ENCODE measurements around the gene PDZD11. TPM values are rescaled to one million over a fixed set of nuclear protein-coding genes. Genes with fewer than 3 reads are reported as not detected.
"Not testable (repeated sequence)": the region's sequence is repeated elsewhere in the genome, so short reads cannot be mapped to it uniquely, and the experiment has no call there.

The PDZD11 gene
- total RNA-seq, 4 donors from 2014 or later: 15.6 to 37.8 (median 30.6) TPM

DNA sequence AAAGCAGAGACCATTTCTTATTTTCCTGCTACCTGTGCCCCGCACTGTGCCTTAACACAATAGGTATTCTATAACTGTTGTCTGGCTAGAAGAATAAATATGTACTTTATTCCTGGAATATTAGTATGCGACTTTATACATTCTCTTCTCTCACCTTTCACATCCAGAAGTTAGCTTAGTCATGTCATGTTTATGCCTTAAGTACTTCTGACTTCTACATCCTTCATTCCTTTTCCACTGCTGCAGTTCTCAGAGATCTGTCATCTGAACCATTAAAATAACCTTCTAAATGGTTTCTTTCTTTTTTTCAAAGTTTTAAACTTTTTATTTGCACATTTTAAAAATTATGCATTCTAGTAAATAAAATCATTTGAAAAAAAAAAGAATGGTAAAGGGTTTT, 34.6 kb upstream of the PDZD11 start:
- Histone ChIP-seq H3K4me1 (no peaks in the 10 kb centered on the region), H3K4me3 (no peak overlapping the region), H3K36me3 (no peaks in the 10 kb centered on the region), H3K27me3 (no peaks in the 10 kb centered on the region), H3K9me3 (no peaks in the 10 kb centered on the region), H3K27ac (no peak overlapping the region)
- WGBS: 85% methylated on average over 2 of the region's 2 CpGs
- no peak for DNase-seq (ENCODE audit: low spot score in 2 of 2)
- TF ChIP-seq POLR2AphosphoS5 (IDR thresholded peaks at IDR 0.05) (no peak), EP300 (IDR thresholded peaks at IDR 0.05) (no peak), POLR2A (IDR thresholded peaks at IDR 0.05) (no peak)
- TF ChIP-seq, protein P1, sequence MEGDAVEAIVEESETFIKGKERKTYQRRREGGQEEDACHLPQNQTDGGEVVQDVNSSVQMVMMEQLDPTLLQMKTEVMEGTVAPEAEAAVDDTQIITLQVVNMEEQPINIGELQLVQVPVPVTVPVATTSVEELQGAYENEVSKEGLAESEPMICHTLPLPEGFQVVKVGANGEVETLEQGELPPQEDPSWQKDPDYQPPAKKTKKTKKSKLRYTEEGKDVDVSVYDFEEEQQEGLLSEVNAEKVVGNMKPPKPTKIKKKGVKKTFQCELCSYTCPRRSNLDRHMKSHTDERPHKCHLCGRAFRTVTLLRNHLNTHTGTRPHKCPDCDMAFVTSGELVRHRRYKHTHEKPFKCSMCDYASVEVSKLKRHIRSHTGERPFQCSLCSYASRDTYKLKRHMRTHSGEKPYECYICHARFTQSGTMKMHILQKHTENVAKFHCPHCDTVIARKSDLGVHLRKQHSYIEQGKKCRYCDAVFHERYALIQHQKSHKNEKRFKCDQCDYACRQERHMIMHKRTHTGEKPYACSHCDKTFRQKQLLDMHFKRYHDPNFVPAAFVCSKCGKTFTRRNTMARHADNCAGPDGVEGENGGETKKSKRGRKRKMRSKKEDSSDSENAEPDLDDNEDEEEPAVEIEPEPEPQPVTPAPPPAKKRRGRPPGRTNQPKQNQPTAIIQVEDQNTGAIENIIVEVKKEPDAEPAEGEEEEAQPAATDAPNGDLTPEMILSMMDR (IDR thresholded peaks at IDR 0.05): no peak

DNA sequence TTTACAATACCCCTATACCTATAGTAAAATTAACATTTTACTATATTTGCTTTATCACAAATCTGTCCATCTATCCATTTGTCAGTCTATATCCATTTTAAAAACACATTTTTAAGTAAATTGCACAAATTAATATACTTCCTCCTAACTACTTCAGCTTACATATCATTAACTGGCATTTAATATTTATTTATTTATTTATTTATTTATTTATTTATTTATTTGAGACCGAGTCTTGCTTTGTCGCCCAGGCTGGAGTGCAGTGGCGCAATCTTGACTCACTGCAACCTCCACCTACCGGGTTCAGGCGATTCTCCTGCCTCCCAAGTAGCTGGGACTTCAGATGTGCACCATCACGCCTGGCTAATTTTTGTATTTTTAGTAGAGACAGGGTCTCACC, 33.9 kb upstream of the PDZD11 start:
- 88% methylated on average over 6 of the region's 6 CpGs for WGBS
- H3K4me3 ChIP-seq; DNase-seq (ENCODE audit: low spot score in 2 of 2); H3K9me3 ChIP-seq; H3K27me3 ChIP-seq; H3K36me3 ChIP-seq; H3K4me1 ChIP-seq; H3K27ac ChIP-seq: not testable (repeated sequence)

DNA sequence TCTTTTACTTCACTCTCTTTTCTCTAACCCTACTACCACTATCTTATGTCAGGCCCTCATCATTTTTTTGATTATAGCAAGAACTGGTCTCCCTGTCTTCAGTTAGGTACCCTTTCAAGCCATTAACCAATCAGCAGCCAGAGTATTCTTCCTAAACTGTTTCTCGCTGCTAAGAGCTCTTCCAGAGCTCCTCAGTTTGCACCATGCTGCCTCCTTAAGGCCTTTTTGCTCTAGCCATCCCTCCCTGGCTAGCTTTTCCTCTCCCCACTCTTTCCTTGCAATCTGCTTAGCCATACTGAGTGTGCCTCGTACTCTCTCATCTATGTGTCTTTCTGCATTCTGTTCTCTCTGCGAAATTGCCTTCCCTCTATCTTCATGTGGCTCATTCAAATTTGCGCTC, 33.1 kb upstream of the PDZD11 start:
- WGBS: 81% methylated on average over 4 of the region's 4 CpGs
- no peaks in the 10 kb centered on the region for H3K36me3 ChIP-seq
- no peak overlapping the region for H3K27ac ChIP-seq
- no peak for DNase-seq (ENCODE audit: low spot score in 2 of 2)
- H3K27me3 ChIP-seq: no peaks in the 10 kb centered on the region
- no peaks in the 10 kb centered on the region for H3K4me1 ChIP-seq
- no peak for TF ChIP-seq POLR2A (IDR thresholded peaks at IDR 0.05)
- no peak for TF ChIP-seq EP300 (IDR thresholded peaks at IDR 0.05)
- no peak overlapping the region for H3K4me3 ChIP-seq
- H3K9me3 ChIP-seq: no peaks in the 10 kb centered on the region

DNA sequence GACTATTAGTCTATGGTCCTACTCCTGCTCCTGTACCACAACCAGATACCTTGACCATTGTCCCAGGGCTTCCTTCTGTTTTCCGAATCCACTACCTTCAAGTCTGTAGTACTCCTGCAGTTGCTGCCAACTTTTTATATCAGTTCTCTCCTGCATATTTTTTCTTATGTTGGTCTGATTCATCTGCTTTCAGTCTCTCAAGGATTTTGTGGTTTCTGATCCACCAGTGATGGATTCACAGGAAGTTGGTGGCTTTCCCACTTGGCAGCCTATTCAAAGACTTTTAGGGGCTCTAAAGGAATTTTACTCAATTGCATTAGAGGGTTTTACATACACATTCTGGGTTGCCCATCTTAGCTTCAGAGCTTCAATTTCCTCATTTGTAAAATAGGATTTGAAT, 23.8 kb upstream of the PDZD11 start:
- no peak for TF ChIP-seq POLR2AphosphoS5 (IDR thresholded peaks at IDR 0.05)
- WGBS: 81% methylated on average over 1 of the region's 1 CpG
- Histone ChIP-seq H3K4me3 (no peak overlapping the region), H3K27me3 (no peaks in the 10 kb centered on the region), H3K9me3 (no peaks in the 10 kb centered on the region), H3K36me3 (no peaks in the 10 kb centered on the region), H3K27ac (no peak overlapping the region), H3K4me1 (no peaks in the 10 kb centered on the region)
- DNase-seq (ENCODE audit: low spot score in 2 of 2): no peak

DNA sequence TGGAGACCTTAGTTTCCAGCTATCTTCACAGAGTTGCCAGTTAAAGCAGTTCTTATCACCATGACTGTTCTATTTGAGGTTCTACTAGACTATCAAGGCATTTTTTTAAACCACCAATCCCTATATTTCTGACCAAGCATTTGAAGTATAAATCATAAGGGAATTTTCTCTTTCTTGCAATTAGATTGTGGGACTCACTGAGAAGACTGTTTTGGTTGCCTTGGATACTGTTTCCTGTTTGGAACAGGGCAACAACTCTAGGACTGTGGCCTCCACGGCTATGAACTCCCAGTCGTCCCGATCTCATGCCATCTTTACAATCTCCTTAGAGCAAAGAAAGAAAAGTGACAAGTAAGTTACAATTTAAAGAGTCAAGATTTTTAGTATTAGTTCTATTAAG, 12.0 kb upstream of the PDZD11 start:
- 59% methylated on average over 3 of the region's 3 CpGs for WGBS
- Histone ChIP-seq H3K4me1 (no peaks in the 10 kb centered on the region), H3K4me3 (no peak overlapping the region), H3K9me3 (no peaks in the 10 kb centered on the region), H3K27ac (no peak overlapping the region), H3K36me3 (no peaks in the 10 kb centered on the region), H3K27me3 (no peaks in the 10 kb centered on the region)
- TF ChIP-seq, protein P1 (IDR thresholded peaks at IDR 0.05): no peak
- TF ChIP-seq POLR2AphosphoS5 (IDR thresholded peaks at IDR 0.05): no peak
- TF ChIP-seq POLR2A (IDR thresholded peaks at IDR 0.05): no peak
- no peak for DNase-seq (ENCODE audit: low spot score in 2 of 2)

DNA sequence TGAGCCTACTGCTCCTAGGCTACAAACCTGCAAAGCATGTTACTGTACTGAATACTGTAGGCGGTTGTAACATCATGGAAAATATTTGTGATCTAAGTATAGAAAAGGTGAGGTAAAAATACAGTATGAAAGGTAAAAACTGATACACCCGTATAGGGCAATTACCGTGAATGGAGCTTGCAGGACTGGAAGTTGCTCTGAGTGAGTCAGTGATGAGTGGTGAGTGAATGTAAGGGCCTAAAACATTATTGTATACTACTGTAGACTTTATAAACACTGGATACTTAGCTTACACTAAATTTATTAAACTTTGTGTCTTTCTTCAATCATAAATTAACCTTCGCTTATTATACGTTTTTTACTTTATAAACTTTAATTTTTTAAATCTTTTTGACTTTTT, 3.9 kb upstream of the PDZD11 start:
- TF ChIP-seq POLR2AphosphoS5 (IDR thresholded peaks at IDR 0.05): no peak
- no peak for TF ChIP-seq POLR2A (IDR thresholded peaks at IDR 0.05)
- TF ChIP-seq, protein P1 (IDR thresholded peaks at IDR 0.05): no peak
- TF ChIP-seq EP300 (IDR thresholded peaks at IDR 0.05): no peak
- no peak for DNase-seq (ENCODE audit: low spot score in 2 of 2)
- no peak overlapping the region for H3K4me3 ChIP-seq
- H3K4me1 ChIP-seq: peaks cover 15% of the 10 kb centered on the region
- no peaks in the 10 kb centered on the region for H3K36me3 ChIP-seq
- H3K27me3 ChIP-seq: no peaks in the 10 kb centered on the region
- no peaks in the 10 kb centered on the region for H3K9me3 ChIP-seq
- no peak overlapping the region for H3K27ac ChIP-seq
- WGBS: 83% methylated on average over 5 of the region's 5 CpGs

DNA sequence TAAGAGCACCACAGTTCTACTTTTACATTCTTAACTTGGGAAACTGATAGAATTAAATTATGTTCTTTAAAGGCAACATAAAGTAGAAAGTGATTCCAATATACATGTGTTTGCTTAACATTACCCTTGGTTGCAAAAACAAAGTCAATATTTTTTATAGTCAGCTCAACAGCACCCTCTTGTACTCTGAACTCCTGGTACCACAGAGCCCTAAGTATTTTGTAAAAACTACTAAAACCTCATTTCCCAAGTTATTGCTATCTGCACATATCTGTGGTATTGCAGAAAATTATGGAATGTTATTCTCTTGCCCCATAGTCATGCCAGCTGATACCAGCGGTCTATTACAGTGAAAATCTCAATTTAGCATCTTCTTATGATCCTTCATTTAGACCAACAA, 3.1 kb upstream of the PDZD11 start:
- WGBS: 0% methylated on average over 1 of the region's 1 CpG
- Histone ChIP-seq H3K4me1 (peaks cover 15% of the 10 kb centered on the region), H3K36me3 (no peaks in the 10 kb centered on the region), H3K27ac (no peak overlapping the region), H3K27me3 (no peaks in the 10 kb centered on the region), H3K9me3 (no peaks in the 10 kb centered on the region), H3K4me3 (no peak overlapping the region)
- no peak for DNase-seq (ENCODE audit: low spot score in 2 of 2)
- TF ChIP-seq EP300 (IDR thresholded peaks at IDR 0.05): no peak
- no peak for TF ChIP-seq POLR2AphosphoS5 (IDR thresholded peaks at IDR 0.05)
- no peak for TF ChIP-seq POLR2A (IDR thresholded peaks at IDR 0.05)
- TF ChIP-seq, protein P1 (IDR thresholded peaks at IDR 0.05): no peak
